Suprapubic skin (tissue), 4 donors: Measurements from ENCODE around the gene MIGA1.

Experiments used
- EP300 ChIP-seq: sonication (generic); formaldehyde crosslinking; IDR thresholded peaks from one replicate; pipeline ENCODE4 v1.6.1; 2017; ENCODE audit warnings: antibody characterized with exemption
- POLR2A ChIP-seq, 2 donors: fragments of 450-650 bp; IDR thresholded peaks; one replicate each; pipeline ENCODE4 v1.6.1; 2017; ENCODE audit warnings: antibody characterized with exemption in 2 of 2, mild to moderate bottlenecking in 2 of 2, moderate library complexity in 2 of 2
- POLR2AphosphoS5 ChIP-seq, 3 donors: sonication (generic); formaldehyde crosslinking; IDR thresholded peaks; one replicate each; pipeline ENCODE4 v1.6.1; 2017; ENCODE audit warnings: antibody characterized with exemption in 3 of 3
- TF ChIP-seq, protein P1 (sequence below), 2 donors: fragments of 200-600 bp in 1 of 2; fragments of 450-650 bp in 1 of 2; sonication (generic) in 1 of 2; IDR thresholded peaks; one replicate each; pipeline ENCODE4 v1.5.1; 2016 to 2019; ENCODE audit warnings: antibody characterized with exemption in 2 of 2, mild to moderate bottlenecking in 1 of 2, moderate library complexity in 1 of 2

DNA sequence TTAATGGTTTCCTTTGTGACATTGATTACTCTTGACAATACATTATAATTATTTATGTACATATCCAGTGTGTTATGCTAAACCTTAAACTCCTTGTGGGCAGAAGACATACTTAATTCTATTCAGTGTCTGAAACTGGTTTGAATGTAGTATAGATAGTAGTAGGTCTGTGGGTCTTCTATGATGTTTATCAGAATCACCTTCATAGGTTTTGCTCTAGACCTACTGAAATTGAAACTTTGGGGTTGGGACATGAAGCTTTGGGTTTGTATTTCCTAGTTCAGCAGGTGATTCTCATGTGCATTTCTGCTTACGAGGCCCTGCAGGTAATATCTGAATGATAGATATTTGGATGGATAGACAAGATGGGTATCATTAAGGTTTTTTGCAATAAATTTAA, 48.6 kb downstream of the MIGA1 start:
- TF ChIP-seq, protein P1, sequence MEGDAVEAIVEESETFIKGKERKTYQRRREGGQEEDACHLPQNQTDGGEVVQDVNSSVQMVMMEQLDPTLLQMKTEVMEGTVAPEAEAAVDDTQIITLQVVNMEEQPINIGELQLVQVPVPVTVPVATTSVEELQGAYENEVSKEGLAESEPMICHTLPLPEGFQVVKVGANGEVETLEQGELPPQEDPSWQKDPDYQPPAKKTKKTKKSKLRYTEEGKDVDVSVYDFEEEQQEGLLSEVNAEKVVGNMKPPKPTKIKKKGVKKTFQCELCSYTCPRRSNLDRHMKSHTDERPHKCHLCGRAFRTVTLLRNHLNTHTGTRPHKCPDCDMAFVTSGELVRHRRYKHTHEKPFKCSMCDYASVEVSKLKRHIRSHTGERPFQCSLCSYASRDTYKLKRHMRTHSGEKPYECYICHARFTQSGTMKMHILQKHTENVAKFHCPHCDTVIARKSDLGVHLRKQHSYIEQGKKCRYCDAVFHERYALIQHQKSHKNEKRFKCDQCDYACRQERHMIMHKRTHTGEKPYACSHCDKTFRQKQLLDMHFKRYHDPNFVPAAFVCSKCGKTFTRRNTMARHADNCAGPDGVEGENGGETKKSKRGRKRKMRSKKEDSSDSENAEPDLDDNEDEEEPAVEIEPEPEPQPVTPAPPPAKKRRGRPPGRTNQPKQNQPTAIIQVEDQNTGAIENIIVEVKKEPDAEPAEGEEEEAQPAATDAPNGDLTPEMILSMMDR (IDR thresholded peaks at IDR 0.05) = no peak
- TF ChIP-seq POLR2A (IDR thresholded peaks at IDR 0.05) = no peak
- TF ChIP-seq POLR2AphosphoS5 (IDR thresholded peaks at IDR 0.05) = no peak
- TF ChIP-seq EP300 = no peak
